GM21367 (cell line): ENCODE measurements around the gene LECT2.

Experiments used
- ATAC-seq: cut with Tn5 transposase; IDR thresholded peaks from one replicate; pipeline ENCODE4 v1.9.1; 2021; ENCODE audit not compliant: unreplicated experiment

The LECT2 gene

GRCh38 chr5:135937245-135937911 is 17.4 kb downstream of the LECT2 start:
- ATAC-seq, result no peak

- ATAC-seq, result no peak
Measured at GRCh38 chr5:135934939-135935338, 19.8 kb downstream of the LECT2 start.

GRCh38 chr5:135930949-135931295 is 23.9 kb downstream of the LECT2 start:
- ATAC-seq, result no peak

- no peak for ATAC-seq
Measured at GRCh38 chr5:135930029-135930948, 24.5 kb downstream of the LECT2 start.

- no peak for ATAC-seq
Measured at GRCh38 chr5:135921388-135921787, 33.4 kb downstream of the LECT2 start.

- ATAC-seq, result no peak
Measured at GRCh38 chr5:135920199-135920598, 34.6 kb downstream of the LECT2 start.

- no peak for ATAC-seq
Measured at GRCh38 chr5:135916638-135917263, 38.0 kb downstream of the LECT2 start.

GRCh38 chr5:135915466-135916001 is 39.2 kb downstream of the LECT2 start:
- ATAC-seq, result no peak

- ATAC-seq, result no peak
Measured at GRCh38 chr5:135913713-135914626, 40.8 kb downstream of the LECT2 start.

- no peak for ATAC-seq
Measured at GRCh38 chr5:135905144-135905543, 49.6 kb downstream of the LECT2 start.

- no peak for ATAC-seq
Measured at GRCh38 chr5:135901633-135902032, 53.1 kb downstream of the LECT2 start.

- ATAC-seq, result no peak
Measured at GRCh38 chr5:135900276-135900675, 54.5 kb downstream of the LECT2 start.

GRCh38 chr5:135898651-135899050 is 56.1 kb downstream of the LECT2 start:
- no peak for ATAC-seq
